Kidney capillary endothelial cell (primary cell): Measurements from ENCODE around the gene ABCF2.

Experiments used
- DNase-seq: peaks from one replicate; pipeline ENCODE4 v3.0.0-alpha.2; 2018; ENCODE audit warnings: low spot score

Gene ABCF2

DNA sequence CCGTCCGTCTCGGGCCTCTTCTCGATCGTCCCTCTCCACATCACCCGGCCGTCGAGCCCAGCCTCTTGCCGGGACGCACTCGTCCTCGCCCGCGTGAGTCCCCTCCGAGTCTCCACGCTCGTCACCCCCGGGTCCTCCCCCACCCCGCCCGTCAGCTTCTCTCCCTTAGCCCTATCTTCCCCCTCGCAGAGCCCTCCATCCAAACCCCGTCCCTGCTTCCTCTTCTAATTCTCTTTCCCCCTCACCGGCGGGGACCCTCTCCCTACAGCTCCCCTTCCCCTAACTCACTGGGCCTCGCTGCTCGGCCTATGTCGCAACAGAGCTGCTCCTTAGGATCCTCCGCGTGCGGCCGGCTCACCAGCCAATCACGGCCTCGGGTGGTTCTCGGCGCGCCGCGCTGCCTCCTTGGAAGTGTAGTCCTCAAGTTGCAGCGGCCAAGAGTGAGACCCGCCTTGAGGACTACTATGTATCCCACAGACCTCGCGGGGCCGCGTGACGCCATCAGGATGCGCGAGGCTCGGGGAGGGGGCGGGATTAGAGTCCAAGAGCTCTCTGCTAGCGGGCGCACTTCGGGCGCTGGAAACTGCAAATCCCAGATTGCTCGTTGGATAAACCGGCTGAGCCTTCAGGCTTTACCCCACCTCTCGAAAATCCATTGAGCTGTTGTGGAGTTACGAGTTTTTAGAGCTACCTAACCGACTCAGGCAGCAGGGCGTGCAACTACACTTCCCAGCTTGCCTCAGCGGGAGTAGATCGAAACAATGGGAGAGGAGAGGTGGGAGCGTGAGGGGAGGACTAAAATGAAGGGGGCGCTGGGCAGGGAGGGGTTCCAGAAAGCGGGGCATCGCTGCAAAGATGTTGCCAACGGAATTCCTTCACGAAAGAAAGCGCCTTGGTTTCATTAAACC, at the start of gene ABCF2:
ABCF2 (minus strand) TSS at position 331 of the 908 bp plus-strand sequence. CDS start 747 bp downstream, outside the sequence.
- DNase-seq = peak; percentile 95

GRCh38 chr7:151275813-151276577, 49.0 kb upstream of the ABCF2 start:
- no peak for DNase-seq

DNA sequence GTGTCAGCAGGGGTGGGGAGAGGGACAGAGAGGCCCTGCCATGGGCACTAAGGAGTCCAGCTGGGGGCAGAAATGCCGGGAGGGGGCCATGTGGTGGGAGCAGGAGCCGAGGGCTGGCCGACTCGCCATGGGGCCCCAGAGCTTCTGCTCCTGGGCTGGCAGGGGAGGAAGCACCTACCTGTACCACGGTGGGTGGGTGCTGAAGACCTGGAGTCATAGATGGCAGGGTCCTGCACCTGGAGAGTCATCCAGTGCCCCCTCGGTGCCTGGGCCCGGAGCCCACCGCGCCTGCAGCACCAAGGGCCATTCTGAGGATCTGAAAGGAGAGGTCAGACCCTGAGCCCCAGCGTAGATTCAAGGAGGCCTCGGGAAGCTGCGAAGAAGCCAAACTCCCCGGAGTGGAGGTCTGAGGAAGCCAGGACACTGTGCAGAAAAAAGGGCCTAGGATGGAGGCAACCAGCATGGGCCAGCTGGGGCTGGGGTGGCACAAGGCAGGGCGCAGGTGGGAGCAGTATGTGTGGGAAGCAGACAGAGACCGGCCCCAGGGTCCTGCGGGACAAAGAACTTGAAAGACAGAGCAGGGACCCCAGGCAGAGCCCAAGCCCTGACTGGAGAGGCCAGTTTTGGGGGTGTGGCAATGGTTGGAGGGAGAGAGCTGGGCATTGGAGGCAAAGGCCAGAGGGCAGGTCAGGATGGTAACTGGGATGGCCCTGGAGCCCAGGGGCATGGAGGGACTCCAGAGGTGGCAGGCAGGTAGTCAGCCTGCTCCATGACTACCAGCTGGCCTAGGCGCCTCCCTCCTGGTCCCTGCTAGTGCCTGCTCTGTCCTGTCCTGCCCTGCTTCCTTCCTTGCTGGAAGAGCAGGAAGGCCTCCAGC, 48.2 kb upstream of the ABCF2 start:
- DNase-seq = no peak

DNA sequence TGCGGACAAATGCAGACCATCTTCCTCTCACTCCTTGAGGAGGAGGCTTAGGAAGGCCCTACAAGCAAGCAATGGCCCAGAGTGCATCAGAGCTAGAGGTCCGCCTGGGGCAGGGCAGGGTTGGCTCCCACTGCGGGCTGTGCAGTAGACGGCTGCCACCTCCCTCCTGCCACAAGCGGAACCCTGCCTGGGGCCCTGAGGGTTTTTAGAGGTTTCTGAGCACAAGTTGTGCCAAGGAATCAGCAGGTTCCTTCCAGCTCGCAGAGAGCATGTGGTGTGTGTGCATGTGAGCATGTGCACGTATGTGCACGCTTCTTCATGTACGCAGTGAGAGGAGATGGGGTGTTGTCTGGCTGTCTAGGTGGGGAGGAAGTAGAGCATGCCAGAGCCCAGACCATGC, 47.4 kb upstream of the ABCF2 start:
- DNase-seq = no peak

DNA sequence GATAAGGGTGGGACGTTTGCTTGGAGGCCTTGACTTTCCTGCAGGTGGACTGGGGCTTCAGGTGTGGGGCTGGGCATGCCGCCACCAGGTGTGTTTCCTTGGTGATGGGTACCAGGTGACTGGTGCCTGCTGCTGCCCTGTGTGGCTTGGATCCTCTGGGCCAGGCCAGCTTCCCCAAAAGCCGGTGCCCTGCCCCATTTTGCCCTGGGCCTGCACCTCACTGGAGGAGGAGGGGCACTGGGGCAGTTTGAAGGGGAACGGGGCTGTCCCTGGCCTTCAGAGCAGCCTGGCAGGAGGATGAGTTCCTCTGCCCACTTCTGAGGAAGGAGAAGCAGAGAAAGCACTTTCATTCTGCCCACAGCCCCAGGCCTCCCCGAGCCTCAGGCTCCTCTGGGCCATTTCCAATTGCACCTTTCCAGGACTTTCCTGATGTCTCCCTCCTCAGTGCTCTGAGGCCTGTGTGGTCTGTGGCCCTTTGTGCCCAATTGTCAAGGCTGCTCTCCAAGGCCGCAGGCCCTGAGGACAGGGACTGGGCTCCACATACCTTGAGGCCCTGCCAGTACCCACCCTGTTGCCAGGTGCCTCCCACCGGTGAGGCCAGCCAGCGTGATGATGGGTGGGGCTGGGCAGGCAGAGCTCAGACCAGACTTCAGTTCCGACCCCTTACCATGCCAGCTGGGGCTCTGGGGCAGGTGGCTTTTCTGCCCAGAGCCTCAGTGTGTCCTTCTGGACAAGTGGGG, 46.8 kb upstream of the ABCF2 start:
- no peak for DNase-seq

DNA sequence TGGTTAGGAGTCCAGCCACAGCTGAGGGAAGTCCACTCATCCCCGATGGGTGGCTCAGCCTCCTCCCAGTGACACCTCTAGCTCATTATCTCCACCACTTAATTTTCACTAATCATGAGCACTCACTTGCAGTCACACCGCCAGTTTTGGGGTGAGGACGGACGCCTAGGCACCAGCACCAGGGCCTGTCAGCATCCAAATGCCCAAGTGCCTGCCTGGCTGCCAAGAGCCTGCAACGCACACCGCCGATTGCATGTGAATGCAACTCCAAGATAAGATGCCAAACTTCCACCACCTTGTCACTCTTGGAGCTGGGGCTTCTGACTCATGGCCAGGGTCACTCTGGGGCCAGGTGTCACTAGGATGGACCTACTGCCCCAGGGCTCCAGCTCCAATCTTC, 45.9 kb upstream of the ABCF2 start:
- DNase-seq = no peak

DNA sequence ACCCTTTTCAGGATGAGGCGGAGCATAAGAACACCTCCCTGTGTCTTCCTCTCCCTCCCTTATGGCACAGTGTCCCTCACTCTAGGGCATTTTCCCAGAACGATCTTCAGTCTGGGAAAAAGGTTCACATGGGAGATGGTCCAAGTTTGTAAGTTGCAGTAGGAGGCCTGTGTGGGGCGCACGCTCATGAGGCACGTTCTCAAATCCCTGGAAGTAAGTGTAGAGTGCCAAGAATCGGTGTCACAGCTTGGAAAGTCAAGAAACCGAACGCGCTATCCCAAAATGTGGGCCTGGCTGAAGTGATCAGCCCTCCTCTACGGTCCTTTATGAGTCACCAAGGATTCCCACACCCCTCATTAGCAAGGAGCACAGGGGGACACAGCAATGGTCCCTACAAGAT, 45.4 kb upstream of the ABCF2 start:
- no peak for DNase-seq

GRCh38 chr7:151271699-151272355, 44.8 kb upstream of the ABCF2 start:
- no peak for DNase-seq

- no peak for DNase-seq
Observed at GRCh38 chr7:151269511-151269910, 42.5 kb upstream of the ABCF2 start.

DNA sequence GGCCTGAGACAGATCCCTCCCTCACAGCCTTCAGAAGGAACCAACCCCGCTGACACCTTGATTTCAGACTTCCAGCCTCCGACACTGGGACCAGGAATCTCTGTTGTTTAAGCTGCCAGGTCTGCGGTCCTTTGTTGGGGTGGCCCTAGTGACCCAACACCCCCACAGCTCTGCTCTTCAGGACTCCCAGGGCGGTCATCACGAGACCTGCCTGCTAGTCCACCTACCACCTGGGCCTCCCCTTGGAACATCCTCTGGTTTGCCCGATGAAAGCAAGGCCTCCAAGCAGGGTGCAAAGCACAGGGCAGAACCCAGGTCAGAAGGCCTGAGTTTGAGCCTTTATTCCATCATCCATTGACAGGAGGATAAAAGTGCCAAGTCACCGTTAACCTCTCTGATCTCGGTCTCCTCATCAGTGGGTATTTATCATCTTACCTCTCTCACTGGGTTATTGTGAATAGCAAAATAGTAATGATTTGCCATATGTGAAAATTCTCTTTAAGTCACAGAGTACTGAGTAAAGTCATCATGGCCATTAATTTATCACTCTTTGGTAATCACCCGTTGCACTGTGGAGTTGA, 38.4 kb upstream of the ABCF2 start:
- no peak for DNase-seq

- no peak for DNase-seq
Observed at GRCh38 chr7:151264615-151265014, 37.6 kb upstream of the ABCF2 start.

- no peak for DNase-seq
Observed at GRCh38 chr7:151261529-151261928, 34.5 kb upstream of the ABCF2 start.

DNA sequence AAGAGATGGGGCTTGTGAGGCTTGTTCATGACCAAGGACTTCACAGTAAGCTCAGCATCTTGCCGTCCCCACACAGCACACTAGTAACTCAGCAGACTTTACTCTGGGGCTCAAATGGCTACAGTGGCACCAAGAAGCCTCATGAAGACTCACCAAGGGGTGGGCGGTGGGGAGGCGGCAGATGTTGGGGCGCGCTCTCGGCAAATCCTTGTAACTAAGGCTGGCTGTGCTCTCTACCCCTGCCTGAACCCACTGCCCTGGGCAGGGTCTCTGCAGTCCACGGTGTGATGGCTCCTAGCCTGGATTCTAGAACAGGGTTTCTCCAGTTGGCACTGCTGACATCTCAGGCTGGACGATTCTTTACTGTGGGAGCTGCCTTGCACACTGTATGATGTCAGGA, 33.9 kb upstream of the ABCF2 start:
- no peak for DNase-seq

DNA sequence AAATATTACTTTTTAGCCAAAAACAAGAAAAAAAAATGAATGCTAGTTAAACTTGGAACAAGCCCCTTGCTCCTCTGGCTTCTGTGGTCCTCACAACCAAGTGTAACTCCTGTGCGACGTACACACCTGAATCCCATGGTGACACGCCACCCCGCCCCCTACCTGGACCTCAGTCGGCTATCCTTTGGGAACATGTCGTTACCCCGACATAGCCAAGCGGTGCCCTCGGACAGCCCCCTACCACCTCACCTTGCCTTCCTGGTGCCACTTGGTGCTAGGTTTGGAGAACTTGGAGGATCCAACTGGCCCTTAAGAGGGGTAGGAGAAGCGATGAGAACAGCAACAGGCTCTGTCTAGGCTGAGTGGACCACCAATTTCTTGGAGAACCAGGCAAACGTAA, 33.5 kb upstream of the ABCF2 start:
- no peak for DNase-seq

DNA sequence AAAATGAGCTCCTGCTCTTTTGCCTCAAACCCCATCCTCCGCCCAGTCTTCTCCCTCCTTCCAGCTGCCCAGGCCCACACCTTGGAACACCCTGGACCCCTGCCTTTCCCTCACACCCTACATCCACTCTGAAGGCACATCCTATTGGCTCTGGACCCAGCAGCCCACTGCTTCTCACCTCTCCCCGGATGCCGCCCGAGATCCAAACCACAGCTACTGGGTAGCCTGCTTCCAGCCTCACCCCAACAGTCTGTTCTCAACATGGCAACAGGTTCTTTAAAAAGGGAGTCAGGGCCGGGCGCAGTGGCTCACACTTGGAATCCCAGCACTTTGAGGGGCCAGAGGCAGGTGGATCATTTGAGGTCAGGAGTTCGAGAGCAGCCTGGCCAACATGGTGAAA, 31.0 kb upstream of the ABCF2 start:
- DNase-seq = no peak

- DNase-seq = no peak
Observed at GRCh38 chr7:151256410-151257045, 29.5 kb upstream of the ABCF2 start.

DNA sequence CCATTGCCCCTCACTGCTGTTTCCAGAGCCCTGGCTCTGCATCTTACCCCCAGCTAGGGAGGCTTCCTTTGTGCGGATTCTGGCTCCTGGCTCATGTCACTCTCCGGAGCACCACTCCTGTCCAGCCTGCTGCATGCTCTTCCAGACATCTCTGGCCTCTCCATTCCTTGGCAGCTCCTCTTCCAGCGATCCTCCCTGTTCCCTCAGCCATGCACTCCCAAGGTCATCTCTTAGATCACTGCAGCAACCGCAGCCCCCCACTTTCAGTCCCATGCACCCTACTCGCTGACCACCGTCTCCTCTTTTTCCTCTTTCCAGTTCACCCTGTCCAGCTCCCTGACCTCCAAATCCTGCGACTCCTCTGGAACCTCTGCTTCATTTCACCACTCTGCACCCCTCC, 28.4 kb upstream of the ABCF2 start:
- DNase-seq = no peak

DNA sequence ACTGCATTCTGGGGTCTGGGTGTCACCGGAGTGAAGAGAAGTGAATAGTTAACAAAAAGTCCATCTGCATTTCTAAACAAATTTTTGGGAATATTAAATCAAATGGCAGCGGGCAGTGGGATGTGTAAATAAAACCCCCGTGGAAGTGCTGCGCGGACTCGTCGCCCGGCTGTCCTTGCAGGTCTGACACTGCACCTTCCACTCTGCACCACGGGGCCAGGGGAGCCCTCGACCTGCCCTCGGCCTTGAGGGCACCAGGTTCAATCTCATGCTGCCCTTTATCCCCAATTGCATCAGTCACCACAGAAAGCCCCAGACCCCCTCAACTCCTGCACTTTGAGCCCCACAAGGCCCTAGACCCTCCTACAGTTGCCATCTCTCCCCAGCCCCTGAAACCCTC, 27.8 kb upstream of the ABCF2 start:
- no peak for DNase-seq

GRCh38 chr7:151254316-151254715, 27.3 kb upstream of the ABCF2 start:
- DNase-seq = no peak
